GM12873 (cell line): Measurements from ENCODE around the gene OR1I1.

Source experiments
- CTCF ChIP-seq: IDR thresholded peaks from 2 replicates; pipeline ENCODE4 v1.5.1; 2012; ENCODE audit warnings: low read depth, mild to moderate bottlenecking, moderate library complexity, low read length, control low read depth; ENCODE audit not compliant: insufficient read depth; ENCODE audit errors: missing control alignments

Gene OR1I1

GRCh38 chr19:15108845-15109767, 27.1 kb downstream of the OR1I1 start:
- TF ChIP-seq CTCF: no peak

- TF ChIP-seq CTCF: no peak
Measured at GRCh38 chr19:15109768-15110417, 27.9 kb downstream of the OR1I1 start.

- TF ChIP-seq CTCF: no peak
Measured at GRCh38 chr19:15110418-15110815, 28.4 kb downstream of the OR1I1 start.

GRCh38 chr19:15111758-15112157, 29.7 kb downstream of the OR1I1 start:
- TF ChIP-seq CTCF: no peak

DNA sequence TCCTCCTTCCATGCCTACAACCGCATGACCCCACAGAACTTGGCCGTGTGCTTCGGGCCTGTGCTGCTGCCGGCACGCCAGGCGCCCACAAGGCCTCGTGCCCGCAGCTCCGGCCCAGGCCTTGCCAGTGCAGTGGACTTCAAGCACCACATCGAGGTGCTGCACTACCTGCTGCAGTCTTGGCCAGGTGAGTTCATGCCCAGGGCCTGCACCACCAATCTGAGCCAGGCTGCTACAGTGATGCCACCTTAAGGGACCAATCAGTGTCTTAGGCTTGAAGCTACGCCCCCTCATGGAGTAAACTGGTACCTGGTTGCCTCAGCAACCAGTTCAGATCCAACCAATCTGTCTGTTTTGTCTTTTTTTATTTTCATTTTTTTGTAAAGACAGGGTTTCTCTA, 30.4 kb downstream of the OR1I1 start:
- TF ChIP-seq CTCF: peak; percentile 14

DNA sequence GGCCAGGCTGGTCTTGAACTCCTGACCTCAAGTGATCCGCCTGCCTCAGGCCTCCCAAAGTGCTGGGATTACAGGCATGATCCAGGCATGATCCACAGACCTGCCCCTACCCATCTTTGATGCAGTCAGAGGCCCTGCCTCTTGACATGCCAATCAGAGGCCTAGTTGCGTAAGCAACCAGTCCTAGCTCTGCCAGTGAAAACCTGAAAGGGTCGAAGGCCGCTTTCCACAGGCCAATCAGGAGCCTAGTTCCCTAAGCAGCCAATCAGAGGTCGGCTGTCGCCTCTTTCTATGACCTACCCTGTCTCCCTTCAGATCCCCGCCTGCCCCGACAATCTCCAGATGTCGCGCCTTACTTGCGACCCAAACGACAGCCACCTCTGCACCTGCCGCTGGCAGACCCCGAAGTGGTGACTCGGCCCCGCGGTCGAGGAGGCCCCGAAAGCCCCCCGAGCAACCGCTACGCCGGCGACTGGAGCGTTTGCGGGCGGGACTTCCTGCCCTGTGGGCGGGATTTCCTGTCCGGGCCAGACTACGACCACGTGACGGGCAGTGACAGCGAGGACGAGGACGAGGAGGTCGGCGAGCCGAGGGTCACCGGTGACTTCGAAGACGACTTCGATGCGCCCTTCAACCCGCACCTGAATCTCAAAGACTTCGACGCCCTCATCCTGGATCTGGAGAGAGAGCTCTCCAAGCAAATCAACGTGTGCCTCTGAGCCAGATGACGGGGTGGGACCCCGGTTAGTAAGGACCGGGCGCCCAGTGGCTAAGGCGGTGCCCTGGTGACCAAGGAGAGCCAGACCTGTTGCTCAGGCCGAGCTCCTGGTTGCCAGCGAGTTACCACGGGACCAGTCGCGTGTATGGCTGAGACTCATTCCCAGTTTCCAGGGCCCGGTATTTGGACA, 31.5 kb downstream of the OR1I1 start:
- no peak for TF ChIP-seq CTCF

GRCh38 chr19:15114153-15114540, 32.1 kb downstream of the OR1I1 start:
- TF ChIP-seq CTCF: no peak
